Raji (cell line): ENCODE measurements around the gene NOL4L.

Experiments used
- POLR2A ChIP-seq: IDR thresholded peaks from 2 replicates; pipeline ENCODE4 v1.6.1; 2011; ENCODE audit warnings: low read depth, low read length, control low read depth; ENCODE audit not compliant: insufficient read depth

The NOL4L gene

GRCh38 chr20:32479697-32480171, 105.4 kb downstream of the NOL4L start:
- no peak for TF ChIP-seq POLR2A

- TF ChIP-seq POLR2A = no peak
Measured at GRCh38 chr20:32479012-32479411, 106.1 kb downstream of the NOL4L start.

- TF ChIP-seq POLR2A = no peak
Measured at GRCh38 chr20:32478576-32478975, 106.6 kb downstream of the NOL4L start.

GRCh38 chr20:32477594-32478512, 107.3 kb downstream of the NOL4L start:
- TF ChIP-seq POLR2A = no peak

GRCh38 chr20:32476684-32477593, 108.2 kb downstream of the NOL4L start:
- TF ChIP-seq POLR2A = no peak

GRCh38 chr20:32474967-32475811, 109.9 kb downstream of the NOL4L start:
- no peak for TF ChIP-seq POLR2A

GRCh38 chr20:32474717-32474966, 110.5 kb downstream of the NOL4L start:
- no peak for TF ChIP-seq POLR2A

- no peak for TF ChIP-seq POLR2A
Measured at GRCh38 chr20:32474009-32474716, 111.0 kb downstream of the NOL4L start.

- TF ChIP-seq POLR2A = no peak
Measured at GRCh38 chr20:32473231-32474008, 111.7 kb downstream of the NOL4L start.

GRCh38 chr20:32472581-32473207, 112.4 kb downstream of the NOL4L start:
- TF ChIP-seq POLR2A = no peak

GRCh38 chr20:32470940-32471339, 114.2 kb downstream of the NOL4L start:
- TF ChIP-seq POLR2A = no peak

- TF ChIP-seq POLR2A = no peak
Measured at GRCh38 chr20:32470025-32470861, 114.9 kb downstream of the NOL4L start.

- no peak for TF ChIP-seq POLR2A
Measured at GRCh38 chr20:32468860-32469259, 116.3 kb downstream of the NOL4L start.

- no peak for TF ChIP-seq POLR2A
Measured at GRCh38 chr20:32468313-32468640, 116.9 kb downstream of the NOL4L start.
